ENCODE measurements around the gene TLE6. TPM values are rescaled to one million over a fixed set of nuclear protein-coding genes. Genes with fewer than 3 reads are reported as not detected.

Gene TLE6
- total RNA-seq, 1 donor from 2014 or later = not detected

GRCh38 chr19:3027292-3027691 is 49.9 kb downstream of the TLE6 start:
- Mint-ChIP-seq H3K9me3 (ENCODE audit: unreplicated experiment) (peaks cover 7% of the 10 kb centered on the region), H3K4me3 (ENCODE audit: unreplicated experiment) (no peak overlapping the region), H3K36me3 (ENCODE audit: unreplicated experiment) (no peaks in the 10 kb centered on the region), H3K27ac (ENCODE audit: unreplicated experiment) (no peak overlapping the region), H3K4me1 (ENCODE audit: low read depth, unreplicated experiment) (no peaks in the 10 kb centered on the region), H3K27me3 (ENCODE audit: unreplicated experiment) (peaks cover 34% of the 10 kb centered on the region)
- TF ChIP-seq CTCF (IDR thresholded peaks at IDR 0.05; ENCODE audit: partially characterized antibody, unreplicated experiment) = no peak
- no peak for DNase-seq

- H3K36me3 Mint-ChIP-seq (ENCODE audit: unreplicated experiment) = no peaks in the 10 kb centered on the region
- H3K9me3 Mint-ChIP-seq (ENCODE audit: unreplicated experiment) = peaks cover 6% of the 10 kb centered on the region
- no peaks in the 10 kb centered on the region for H3K4me1 Mint-ChIP-seq (ENCODE audit: low read depth, unreplicated experiment)
- H3K27ac Mint-ChIP-seq (ENCODE audit: unreplicated experiment) = no peak overlapping the region
- H3K27me3 Mint-ChIP-seq (ENCODE audit: unreplicated experiment) = peaks cover 36% of the 10 kb centered on the region
- no peak overlapping the region for H3K4me3 Mint-ChIP-seq (ENCODE audit: unreplicated experiment)
- no peak for TF ChIP-seq CTCF (IDR thresholded peaks at IDR 0.05; ENCODE audit: partially characterized antibody, unreplicated experiment)
- no peak for DNase-seq
Measured at GRCh38 chr19:3027981-3028304, 50.6 kb downstream of the TLE6 start.

GRCh38 chr19:3028305-3029064 is 51.1 kb downstream of the TLE6 start:
- H3K36me3 Mint-ChIP-seq (ENCODE audit: unreplicated experiment) = no peaks in the 10 kb centered on the region
- H3K27me3 Mint-ChIP-seq (ENCODE audit: unreplicated experiment) = peaks cover 34% of the 10 kb centered on the region
- H3K9me3 Mint-ChIP-seq (ENCODE audit: unreplicated experiment) = peaks cover 6% of the 10 kb centered on the region
- no peak for DNase-seq
- no peaks in the 10 kb centered on the region for H3K4me1 Mint-ChIP-seq (ENCODE audit: low read depth, unreplicated experiment)
- no peak overlapping the region for H3K27ac Mint-ChIP-seq (ENCODE audit: unreplicated experiment)
- no peak overlapping the region for H3K4me3 Mint-ChIP-seq (ENCODE audit: unreplicated experiment)
- TF ChIP-seq CTCF (IDR thresholded peaks at IDR 0.05; ENCODE audit: partially characterized antibody, unreplicated experiment) = no peak

- DNase-seq = no peak
- H3K4me3 Mint-ChIP-seq (ENCODE audit: unreplicated experiment) = no peak within 1 kb of the TSS
- peaks cover 3% of the 10 kb centered on the region for H3K4me1 Mint-ChIP-seq (ENCODE audit: low read depth, unreplicated experiment)
- peak within 1 kb of the TSS; percentile 33 for H3K27ac Mint-ChIP-seq (ENCODE audit: unreplicated experiment)
- peaks cover 40% of the 10 kb centered on the region for H3K27me3 Mint-ChIP-seq (ENCODE audit: unreplicated experiment)
- TF ChIP-seq CTCF (IDR thresholded peaks at IDR 0.05; ENCODE audit: partially characterized antibody, unreplicated experiment) = no peak
- peaks cover 10% of the 10 kb centered on the region for H3K9me3 Mint-ChIP-seq (ENCODE audit: unreplicated experiment)
- H3K36me3 Mint-ChIP-seq (ENCODE audit: unreplicated experiment) = no peaks in the 10 kb centered on the region
Measured at GRCh38 chr19:3029065-3029923, 51.9 kb downstream of the TLE6 start, which contains the start of gene TLE2. Gene TLE2, minus strand, starts transcription at chr19:3029280. Its CDS starts 376 bp downstream, at chr19:3028904.

- TF ChIP-seq CTCF (IDR thresholded peaks at IDR 0.05; ENCODE audit: partially characterized antibody, unreplicated experiment) = no peak
- Mint-ChIP-seq H3K27me3 (ENCODE audit: unreplicated experiment) (peaks cover 52% of the 10 kb centered on the region), H3K27ac (ENCODE audit: unreplicated experiment) (no peak overlapping the region), H3K9me3 (ENCODE audit: unreplicated experiment) (peaks cover 14% of the 10 kb centered on the region), H3K36me3 (ENCODE audit: unreplicated experiment) (no peaks in the 10 kb centered on the region), H3K4me1 (ENCODE audit: low read depth, unreplicated experiment) (peaks cover 13% of the 10 kb centered on the region), H3K4me3 (ENCODE audit: unreplicated experiment) (no peak overlapping the region)
- no peak for DNase-seq
Measured at GRCh38 chr19:3031607-3031867, 54.2 kb downstream of the TLE6 start.
